Small intestine (tissue), 7 donors: ENCODE measurements around the gene EFNB2. TPM values are rescaled to one million over a fixed set of nuclear protein-coding genes. Genes with fewer than 3 reads are reported as not detected.

Source experiments
- DNase-seq, 2 donors: peaks; one replicate each; pipeline versions ENCODE4 v3.0.0 to v3.0.0-alpha.2; 2013
- FAIRE-seq: peaks from 2 replicates; lab custom pipeline; 2012; peaks lifted over from hg19 to GRCh38; lab: Jason Lieb, UNC
- H3K27ac ChIP-seq, 3 donors: one replicate each; pipeline ENCODE4 v1.5.1; 2013; ENCODE audit warnings: low read length in 2 of 3, mild to moderate bottlenecking in 2 of 3, control low read depth in 1 of 3, inconsistent platforms in 1 of 3, low read depth in 1 of 3, moderate library complexity in 1 of 3
- H3K27me3 ChIP-seq, 3 donors: one replicate each; pipeline ENCODE4 v1.6.1; 2013; ENCODE audit warnings: low read length in 3 of 3, inconsistent platforms in 1 of 3; ENCODE audit not compliant: control insufficient read depth in 3 of 3, insufficient read depth in 3 of 3
- H3K36me3 ChIP-seq, 3 donors: one replicate each; pipeline ENCODE4 v1.6.1; 2013; ENCODE audit warnings: low read length in 3 of 3, inconsistent platforms in 1 of 3, low read depth in 1 of 3, mild to moderate bottlenecking in 1 of 3, moderate library complexity in 1 of 3; ENCODE audit not compliant: control insufficient read depth in 3 of 3, insufficient read depth in 2 of 3
- H3K4me1 ChIP-seq, 3 donors: one replicate each; pipeline ENCODE4 v1.6.1; 2013; ENCODE audit warnings: low read length in 2 of 3, inconsistent platforms in 1 of 3, low read depth in 1 of 3, mild to moderate bottlenecking in 1 of 3, moderate library complexity in 1 of 3; ENCODE audit not compliant: control insufficient read depth in 3 of 3, insufficient read depth in 2 of 3
- H3K4me3 ChIP-seq, 3 donors: one replicate each; pipeline ENCODE4 v1.5.1; 2013; ENCODE audit warnings: low read length in 3 of 3, control low read depth in 1 of 3, inconsistent platforms in 1 of 3, low read depth in 1 of 3, mild to moderate bottlenecking in 1 of 3, moderate library complexity in 1 of 3
- H3K9me3 ChIP-seq, 2 donors: one replicate each; pipeline ENCODE4 v1.6.1; 2013; ENCODE audit warnings: low read depth in 1 of 2, low read length in 1 of 2; ENCODE audit not compliant: control insufficient read depth in 2 of 2, insufficient read depth in 1 of 2
- WGBS, 3 donors: extraction: QIAGEN DNeasy Blood & Tissue Kit; methylation state at CpG; one replicate each; pipeline ENCODE4 v1.1.7; 2013; 5-methylcytosine and 5-hydroxymethylcytosine counted together
- polyA plus RNA-seq, 4 donors: library from polyadenylated mRNA; stranded (reverse) in 3 of 4; unstranded in 1 of 4; fragments of 200-250 nt in 3 of 4; fragments of 120-200 nt in 1 of 4; gene quantifications; one replicate each; pipeline versions ENCODE4 v1.2.1 to v1.2.3, GENCODE V29; 2013
- donor health status: healthy with polysubstance abuse.
- donor health status: control.
- donor health status: control.
- donor health status: Bipolar disorder and iron deficiency.
- donor health status: healthy.

Gene EFNB2
- polyA plus RNA-seq, 4 donors = 10.8 to 33.0 (median 19.2) TPM

GRCh38 chr13:106466691-106467426 is 68.6 kb downstream of the EFNB2 start:
- Histone ChIP-seq H3K36me3 (no peaks in the 10 kb centered on the region), H3K27ac (no peak overlapping the region), H3K9me3 (no peaks in the 10 kb centered on the region), H3K4me3 (no peak overlapping the region), H3K4me1 (no peaks in the 10 kb centered on the region), H3K27me3 (no peaks in the 10 kb centered on the region)
- 78 to 90% (median 85%) methylated on average over 7 of the region's 7 CpGs for WGBS, 3 donors
- DNase-seq (no peak), FAIRE-seq (no peak)

GRCh38 chr13:106464076-106464475 is 71.4 kb downstream of the EFNB2 start:
- Histone ChIP-seq H3K36me3 (no peaks in the 10 kb centered on the region), H3K27me3 (no peaks in the 10 kb centered on the region), H3K9me3 (no peaks in the 10 kb centered on the region), H3K4me1 (no peaks in the 10 kb centered on the region), H3K27ac (no peak overlapping the region), H3K4me3 (no peak overlapping the region)
- no peak for DNase-seq
- FAIRE-seq = no peak
- 75 to 95% (median 81%) methylated on average over 4 of the region's 4 CpGs for WGBS, 3 donors

GRCh38 chr13:106462710-106463109 is 72.8 kb downstream of the EFNB2 start:
- H3K36me3 ChIP-seq = no peaks in the 10 kb centered on the region
- no peaks in the 10 kb centered on the region for H3K9me3 ChIP-seq
- no peaks in the 10 kb centered on the region for H3K4me1 ChIP-seq
- H3K27ac ChIP-seq = no peak overlapping the region
- no peak overlapping the region for H3K4me3 ChIP-seq
- FAIRE-seq (no peak), DNase-seq (no peak)
- WGBS, 3 donors = 85 to 91% (median 85%) methylated on average over 3 of the region's 3 CpGs
- H3K27me3 ChIP-seq = no peaks in the 10 kb centered on the region

GRCh38 chr13:106455777-106456176 is 79.7 kb downstream of the EFNB2 start:
- DNase-seq (no peak), FAIRE-seq (no peak)
- WGBS, 3 donors = 71 to 76% (median 73%) methylated on average over 3 of the region's 3 CpGs
- Histone ChIP-seq H3K27me3 (no peaks in the 10 kb centered on the region), H3K27ac (no peak overlapping the region), H3K4me1 (no peaks in the 10 kb centered on the region), H3K9me3 (no peaks in the 10 kb centered on the region), H3K4me3 (no peak overlapping the region), H3K36me3 (no peaks in the 10 kb centered on the region)

GRCh38 chr13:106455190-106455589 is 80.3 kb downstream of the EFNB2 start:
- Histone ChIP-seq H3K27ac (no peak overlapping the region), H3K4me1 (no peaks in the 10 kb centered on the region), H3K9me3 (no peaks in the 10 kb centered on the region), H3K4me3 (no peak overlapping the region), H3K27me3 (no peaks in the 10 kb centered on the region), H3K36me3 (no peaks in the 10 kb centered on the region)
- DNase-seq (no peak), FAIRE-seq (no peak)
- WGBS, 3 donors = 93 to 95% (median 95%) methylated on average over 9 of the region's 9 CpGs

- WGBS, 3 donors = 80 to 94% (median 94%) methylated on average over 7 of the region's 7 CpGs
- no peak for FAIRE-seq
- Histone ChIP-seq H3K36me3 (no peaks in the 10 kb centered on the region), H3K4me1 (no peaks in the 10 kb centered on the region), H3K27me3 (no peaks in the 10 kb centered on the region), H3K9me3 (no peaks in the 10 kb centered on the region), H3K27ac (no peak overlapping the region), H3K4me3 (no peak overlapping the region)
- DNase-seq = no peak
These were observed 82.4 kb downstream of the EFNB2 start for GRCh38 chr13:106453101-106453500.

GRCh38 chr13:106450991-106451390 is 84.5 kb downstream of the EFNB2 start:
- Histone ChIP-seq H3K27ac (no peak overlapping the region), H3K4me1 (no peaks in the 10 kb centered on the region), H3K27me3 (no peaks in the 10 kb centered on the region), H3K4me3 (no peak overlapping the region), H3K9me3 (no peaks in the 10 kb centered on the region), H3K36me3 (no peaks in the 10 kb centered on the region)
- no peak for FAIRE-seq
- no peak for DNase-seq
- 95 to 99% (median 98%) methylated on average over 6 of the region's 6 CpGs for WGBS, 3 donors

GRCh38 chr13:106449096-106449495 is 86.4 kb downstream of the EFNB2 start:
- Histone ChIP-seq H3K27ac (no peak overlapping the region), H3K27me3 (peaks cover 0 to 2% (median 0%) of the 10 kb centered on the region in 3 donors), H3K4me1 (no peaks in the 10 kb centered on the region), H3K9me3 (no peaks in the 10 kb centered on the region), H3K36me3 (no peaks in the 10 kb centered on the region), H3K4me3 (no peak overlapping the region)
- DNase-seq = no peak
- no peak for FAIRE-seq
- 88 to 93% (median 89%) methylated on average over 4 of the region's 4 CpGs for WGBS, 3 donors

- Histone ChIP-seq H3K4me3 (no peak overlapping the region), H3K9me3 (no peaks in the 10 kb centered on the region), H3K27me3 (peaks cover 0 to 2% (median 0%) of the 10 kb centered on the region in 3 donors), H3K27ac (no peak overlapping the region), H3K36me3 (no peaks in the 10 kb centered on the region), H3K4me1 (no peaks in the 10 kb centered on the region)
- DNase-seq (no peak), FAIRE-seq (no peak)
- 76 to 92% (median 85%) methylated on average over 4 of the region's 4 CpGs for WGBS, 3 donors
These were observed 89.5 kb downstream of the EFNB2 start for GRCh38 chr13:106445996-106446395.
